GM08714 (cell line): ENCODE data around the gene RGMB.
A peak's percentile ranks its signal among the peaks of the same experiment; 100 is the strongest.

Experiments
- H3K4me3 ChIP-seq: fragments of 200-500 bp; sonication (Bioruptor generic); 2 replicates; pipeline ENCODE4 v1.5.1; 2014; ENCODE audit warnings: mild to moderate bottlenecking, low read length, inconsistent platforms
- ZNF274 ChIP-seq: IDR thresholded peaks from 2 replicates; pipeline ENCODE4 v1.6.1; 2012; ENCODE audit warnings: mild to moderate bottlenecking, low read depth, low read length

RGMB gene

DNA sequence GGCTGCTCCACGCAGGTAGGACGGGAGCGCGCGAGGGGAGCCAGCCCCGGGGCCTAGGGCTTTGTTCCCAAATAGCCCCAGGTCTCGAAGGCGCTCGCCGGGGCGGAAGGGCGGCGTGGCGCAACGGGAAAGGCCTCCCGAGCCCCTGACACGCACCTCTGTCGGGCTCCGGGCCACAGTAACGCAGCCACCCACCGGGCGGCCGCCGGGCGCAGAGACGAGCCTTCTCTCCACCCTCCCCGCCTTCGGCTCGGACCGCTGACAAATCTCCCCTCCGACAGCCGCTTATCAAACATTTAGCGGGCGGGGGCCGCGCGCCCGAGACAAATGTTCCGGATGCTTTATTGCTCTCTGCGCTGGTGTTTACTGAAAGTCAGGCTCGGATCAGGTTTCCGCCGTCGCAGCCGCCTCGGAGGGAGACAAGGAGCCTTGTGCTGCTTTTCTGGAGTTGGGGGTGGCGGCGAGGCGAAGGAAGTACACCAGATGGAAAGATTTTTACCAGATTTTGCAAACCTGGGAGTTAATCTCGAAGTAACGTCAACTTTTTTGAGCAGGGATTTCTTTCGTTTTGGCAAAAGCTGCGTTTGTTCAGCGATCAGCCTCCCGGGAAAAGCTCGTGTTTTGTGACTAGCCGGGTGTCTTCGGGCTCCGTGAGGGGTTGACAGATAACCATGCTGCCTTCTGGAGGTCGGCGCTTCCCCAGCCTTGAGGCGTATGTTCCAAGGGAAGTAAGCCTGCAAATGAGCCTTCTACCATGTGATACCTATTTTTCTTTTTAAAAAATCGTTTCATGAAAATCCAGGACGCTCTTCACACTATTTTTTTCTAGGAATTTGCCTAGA is 950 bp downstream of the RGMB start:
- peak overlapping the region; percentile 73 for H3K4me3 ChIP-seq
- TF ChIP-seq ZNF274: no peak

DNA sequence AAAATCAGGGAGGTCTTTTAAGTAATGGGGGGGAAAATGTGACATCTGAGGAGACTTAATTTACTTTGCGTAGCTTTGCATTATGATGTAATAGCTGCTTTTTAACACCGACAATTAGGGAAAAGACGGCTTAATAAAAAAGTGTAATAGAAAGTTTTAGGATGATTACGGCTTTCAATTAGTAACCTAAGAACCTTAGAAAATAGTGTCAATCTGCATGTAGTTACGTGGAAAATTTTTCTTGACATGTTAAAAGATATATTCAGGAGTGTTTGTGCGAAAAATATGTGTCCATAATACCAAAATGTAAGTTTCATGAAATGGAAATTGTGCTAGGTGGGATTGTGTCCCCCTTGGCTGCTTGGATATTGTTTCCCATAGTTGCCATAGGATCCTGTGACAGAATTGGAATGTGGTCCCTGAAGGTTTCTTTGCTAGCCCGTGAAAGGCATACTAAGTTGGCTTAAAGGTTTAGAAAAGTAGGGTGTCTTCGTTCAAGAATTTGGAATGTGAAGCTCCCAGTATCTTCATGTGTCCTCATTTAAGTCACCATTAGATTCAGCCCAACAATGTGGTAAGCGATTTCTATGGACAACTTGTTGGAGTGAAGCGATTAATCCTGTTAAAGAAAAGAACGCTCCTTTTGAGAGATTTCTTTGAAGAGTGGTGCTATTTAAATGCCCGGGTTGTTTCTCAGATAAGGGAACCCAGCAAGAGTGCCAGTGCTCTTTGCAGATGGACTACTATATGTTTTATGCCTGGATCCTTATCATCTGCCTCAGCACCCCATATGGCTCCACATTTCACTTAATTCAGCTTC is 2.0 kb downstream of the RGMB start:
- no peak for TF ChIP-seq ZNF274
- H3K4me3 ChIP-seq: peak overlapping the region; percentile 73; the same call in 1 of the 2 replicates

DNA sequence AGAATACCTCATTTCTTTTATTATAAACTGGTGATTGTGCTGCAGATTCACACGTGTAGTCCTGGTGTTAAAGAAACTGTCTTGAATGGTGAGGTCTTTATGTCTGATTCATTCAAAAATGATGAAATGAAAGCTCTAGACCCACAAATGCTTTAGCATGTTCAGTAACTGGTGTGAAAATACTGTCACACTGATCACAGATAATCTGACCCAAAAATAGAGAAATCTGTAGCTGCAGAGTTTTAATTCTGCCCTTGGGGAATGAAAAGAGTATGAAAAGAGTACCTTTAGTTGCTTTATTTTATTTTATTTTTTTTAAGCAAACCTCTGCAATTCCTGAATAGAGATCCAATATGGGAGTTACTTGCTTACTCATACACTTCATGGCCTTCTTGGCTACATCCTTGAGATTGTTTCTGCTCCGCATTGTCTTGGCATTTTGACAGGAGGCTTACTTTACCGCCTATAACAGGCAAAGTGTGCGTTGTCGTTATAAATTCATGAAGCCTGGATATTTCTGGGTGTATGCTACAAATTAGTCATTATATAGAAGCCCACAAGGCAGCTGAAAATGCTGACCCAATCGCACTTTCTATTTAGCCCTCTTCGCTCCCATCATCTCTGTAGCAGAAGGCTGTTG is 2.7 kb downstream of the RGMB start:
- no peak for TF ChIP-seq ZNF274
- peak overlapping the region; percentile 19; the same call in 1 of the 2 replicates for H3K4me3 ChIP-seq

DNA sequence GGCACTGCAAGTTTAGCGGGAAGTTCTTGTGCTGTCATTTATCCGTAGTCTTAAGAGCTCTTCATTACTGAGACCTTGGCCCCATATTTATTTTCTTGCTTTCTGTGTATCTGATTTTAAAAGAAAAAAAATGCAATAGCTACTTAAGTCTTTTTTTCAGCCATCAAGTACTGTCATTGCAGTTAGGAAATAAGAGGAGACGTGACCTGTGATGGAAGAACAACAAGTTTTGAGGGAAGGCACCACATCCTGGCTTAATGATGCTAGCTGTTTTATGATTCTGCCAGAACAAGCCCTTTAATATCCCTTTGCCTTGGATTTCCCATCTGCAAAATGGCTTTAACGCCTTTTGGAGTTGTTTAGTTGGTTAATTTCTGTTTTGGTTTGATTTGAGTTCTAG is 3.8 kb downstream of the RGMB start:
- no peak for TF ChIP-seq ZNF274
- H3K4me3 ChIP-seq: no peak overlapping the region

DNA sequence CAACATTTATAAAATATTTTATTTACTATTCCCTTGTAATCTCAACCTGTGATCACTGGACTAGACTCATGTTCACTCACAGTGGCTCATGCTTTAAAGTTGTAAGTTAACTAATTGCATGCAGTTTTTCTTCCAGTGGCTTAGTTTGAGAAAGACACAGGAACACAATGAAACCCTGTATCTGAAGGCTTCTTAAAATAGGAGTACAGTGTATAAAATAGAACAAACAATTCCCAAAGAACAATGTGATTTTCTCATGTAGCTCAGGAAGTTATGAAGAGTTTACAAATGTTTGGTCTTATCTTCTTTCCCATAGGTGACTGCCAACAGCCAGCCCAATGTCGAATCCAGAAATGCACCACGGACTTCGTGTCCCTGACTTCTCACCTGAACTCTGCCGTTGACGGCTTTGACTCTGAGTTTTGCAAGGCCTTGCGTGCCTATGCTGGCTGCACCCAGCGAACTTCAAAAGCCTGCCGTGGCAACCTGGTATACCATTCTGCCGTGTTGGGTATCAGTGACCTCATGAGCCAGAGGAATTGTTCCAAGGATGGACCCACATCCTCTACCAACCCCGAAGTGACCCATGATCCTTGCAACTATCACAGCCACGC is 5.9 kb downstream of the RGMB start:
- H3K4me3 ChIP-seq: no peak overlapping the region
- TF ChIP-seq ZNF274: no peak

DNA sequence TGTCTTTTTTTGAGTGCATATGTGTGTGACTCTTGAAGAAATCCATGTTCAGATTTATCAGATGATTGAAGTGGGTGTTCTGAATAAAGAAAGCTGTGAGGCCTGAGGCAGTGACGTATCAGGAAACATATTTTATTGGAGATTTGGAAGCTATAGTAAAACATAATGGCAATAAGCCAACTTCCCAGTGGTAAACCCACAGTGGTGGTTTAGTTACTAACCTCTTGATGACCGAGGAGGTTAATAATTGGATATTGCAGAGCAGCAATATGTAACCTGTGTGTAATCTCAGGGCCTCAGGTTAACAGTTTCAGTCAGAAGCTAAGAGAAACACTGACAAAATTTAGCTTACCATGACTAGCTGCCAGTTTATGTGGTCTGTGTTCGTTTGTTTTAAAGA is 6.9 kb downstream of the RGMB start:
- H3K4me3 ChIP-seq: no peak overlapping the region

DNA sequence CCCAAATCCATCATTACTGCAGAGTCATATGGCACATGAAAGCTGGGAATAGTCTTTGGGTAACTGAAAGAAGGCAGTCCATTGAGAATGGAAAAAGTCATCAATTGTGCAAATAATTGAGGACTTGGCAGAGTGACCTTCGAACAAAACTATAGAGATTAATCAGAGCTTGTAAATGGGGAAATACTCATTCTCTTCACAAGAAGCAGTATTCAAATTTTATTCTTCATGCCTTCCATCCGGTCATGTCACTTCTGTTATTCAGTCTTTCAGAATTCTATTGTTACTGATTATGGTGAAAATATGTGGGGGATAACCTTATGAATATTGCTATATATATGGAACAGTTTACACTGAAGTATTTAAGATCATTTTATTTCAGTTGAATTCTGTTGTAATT is 8.1 kb downstream of the RGMB start:
- TF ChIP-seq ZNF274: no peak
- no peak overlapping the region for H3K4me3 ChIP-seq

More for the DNA sequence above, 6.9 kb downstream of the RGMB start:
- TF ChIP-seq ZNF274: no peak

DNA sequence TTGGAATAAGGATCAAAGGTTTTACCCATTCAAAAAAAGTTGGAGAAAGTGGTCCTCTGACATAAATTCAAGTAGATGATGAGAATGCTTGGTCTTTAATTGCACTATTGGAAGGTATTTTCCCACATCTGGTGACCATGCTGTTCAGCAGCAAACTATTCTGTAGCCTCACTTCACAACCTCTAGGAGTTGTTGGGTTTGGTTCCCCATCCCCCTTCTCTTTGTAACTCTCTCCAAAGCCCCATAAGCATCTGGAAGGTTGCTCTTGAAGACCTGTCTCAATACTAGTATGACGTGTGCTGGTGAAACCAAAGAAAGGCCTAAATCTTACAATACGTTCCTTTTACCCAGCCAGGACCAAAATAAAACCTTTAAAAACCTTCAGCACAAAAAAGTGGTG is 8.5 kb downstream of the RGMB start:
- no peak overlapping the region for H3K4me3 ChIP-seq
- TF ChIP-seq ZNF274: no peak

DNA sequence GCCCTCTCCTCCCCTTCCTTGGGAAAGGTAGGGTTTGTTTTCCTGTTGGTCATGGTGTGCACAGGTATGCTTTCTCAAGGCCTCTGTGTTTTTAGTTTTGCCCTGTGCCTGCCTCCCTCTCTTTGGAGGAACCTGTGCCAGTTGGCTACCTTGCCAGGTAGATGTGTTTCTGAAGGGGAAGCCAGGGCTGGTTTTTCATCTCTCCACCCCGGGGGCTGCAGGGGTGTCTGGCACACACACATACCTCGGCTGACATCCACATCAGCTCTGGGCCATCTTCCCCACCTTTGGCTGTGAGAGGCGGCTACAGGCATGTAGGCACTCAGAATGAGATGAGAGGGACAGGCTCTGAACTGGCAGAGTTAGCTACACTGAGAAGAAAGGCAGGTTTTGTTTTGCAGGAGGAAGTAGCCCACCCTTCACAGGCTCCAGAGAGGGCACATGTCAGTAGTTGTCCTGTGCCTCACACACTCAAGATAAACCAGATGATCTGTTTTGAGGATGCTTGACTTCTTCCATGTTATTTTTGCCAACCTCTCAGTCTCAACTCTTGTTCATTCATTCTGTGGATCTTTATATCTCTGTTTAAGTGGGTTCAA is 9.7 kb downstream of the RGMB start:
- no peak overlapping the region for H3K4me3 ChIP-seq
- TF ChIP-seq ZNF274: no peak

DNA sequence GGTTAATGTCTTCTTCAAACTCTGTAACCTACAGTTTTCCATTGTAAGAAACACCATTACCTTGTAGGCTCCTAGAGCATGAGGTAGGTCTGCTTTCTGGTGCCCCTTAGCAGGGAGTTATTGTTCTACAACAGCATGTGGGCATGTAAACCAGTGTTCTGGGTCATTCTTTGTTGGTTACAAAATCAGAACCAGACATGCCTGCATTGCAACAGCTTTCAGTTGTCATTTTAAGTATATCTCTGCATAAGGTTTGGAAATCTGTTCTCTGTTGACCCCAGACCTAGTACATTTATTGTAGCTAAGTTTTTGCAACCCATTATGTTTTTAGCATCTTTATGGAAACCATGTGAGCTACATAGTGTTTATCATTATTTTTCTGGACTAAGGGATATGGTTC is 10.9 kb downstream of the RGMB start:
- H3K4me3 ChIP-seq: no peak overlapping the region
- TF ChIP-seq ZNF274: no peak

DNA sequence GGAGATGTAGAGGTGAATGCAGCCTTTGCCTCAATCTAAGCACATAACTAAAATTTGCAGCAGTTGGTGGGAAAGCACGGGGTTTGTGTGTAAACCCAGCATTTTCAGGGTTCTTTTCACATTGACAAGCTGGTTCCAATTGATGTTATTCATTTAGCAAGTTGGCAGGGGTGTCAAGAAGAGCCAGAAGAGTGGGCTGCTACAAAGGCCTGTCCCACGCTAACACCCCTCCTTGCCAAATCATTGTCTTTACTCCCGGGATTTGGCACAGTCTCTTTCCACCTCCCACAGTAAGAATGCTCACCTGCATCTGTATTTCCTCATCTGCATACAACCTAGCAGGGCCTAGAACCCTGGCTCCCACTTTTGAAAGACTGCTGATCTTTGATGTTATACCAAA is 11.8 kb downstream of the RGMB start:
- TF ChIP-seq ZNF274: no peak
- H3K4me3 ChIP-seq: no peak overlapping the region

DNA sequence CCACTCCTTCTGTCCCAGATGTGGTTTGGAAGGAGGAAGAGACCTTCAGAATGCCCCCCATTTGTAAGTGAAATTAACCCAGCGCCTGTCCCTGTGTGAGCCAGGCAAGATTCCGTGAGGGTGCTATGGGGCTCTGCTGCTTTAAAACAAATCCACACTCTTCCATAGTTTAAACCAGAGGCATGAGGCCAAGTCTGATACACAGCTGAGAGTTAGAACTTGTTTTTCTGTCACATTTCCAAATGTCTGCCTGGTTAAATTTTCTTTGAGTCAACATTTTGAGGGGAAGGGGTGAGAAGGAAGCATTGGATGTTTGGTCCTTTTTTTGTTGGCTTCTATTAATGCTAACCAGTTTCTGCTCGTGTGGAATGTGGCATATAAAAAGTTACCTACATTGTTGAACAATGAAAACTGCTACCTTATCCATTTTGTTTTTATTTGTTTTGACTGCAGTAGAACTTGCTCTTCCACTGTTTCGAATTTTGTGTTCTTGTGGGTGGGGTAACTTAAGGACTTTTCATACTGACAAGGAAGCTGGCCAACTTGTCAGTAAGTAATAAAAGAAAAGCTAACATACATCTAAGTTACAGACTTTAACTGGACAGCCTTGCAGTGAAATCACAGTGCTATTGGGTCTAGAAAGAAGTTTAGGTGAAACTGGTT is 12.9 kb downstream of the RGMB start:
- no peak overlapping the region for H3K4me3 ChIP-seq
- TF ChIP-seq ZNF274: no peak

DNA sequence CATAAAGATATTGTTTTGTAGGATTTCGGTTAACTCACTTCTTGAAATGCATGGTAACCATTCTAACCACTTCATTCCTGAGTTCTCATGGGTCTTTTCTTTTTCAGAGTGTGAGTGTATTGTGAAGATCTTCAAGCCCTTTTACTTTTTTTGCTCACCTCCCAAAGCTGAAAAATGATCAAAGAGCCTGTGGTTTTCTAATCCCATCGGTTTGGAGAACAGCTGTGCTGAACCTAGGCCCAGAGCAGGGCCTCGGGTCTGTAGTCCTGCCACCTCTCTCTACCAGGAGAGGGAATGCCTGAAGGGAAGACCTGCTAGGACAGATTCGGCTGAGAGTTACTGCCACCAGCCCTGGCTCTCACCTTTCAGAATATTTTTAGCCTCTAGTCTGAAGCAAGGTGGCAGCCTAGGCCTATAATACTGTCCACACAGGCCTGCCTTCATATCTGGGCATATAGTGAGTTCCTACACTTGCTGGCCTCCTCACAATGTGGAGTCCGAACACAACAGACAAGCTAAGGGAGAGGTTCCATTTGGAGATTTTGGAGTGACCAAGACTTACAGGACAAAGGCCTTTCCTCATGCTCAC is 13.8 kb downstream of the RGMB start:
- H3K4me3 ChIP-seq: no peak overlapping the region
- no peak for TF ChIP-seq ZNF274
